Measurements from ENCODE around the gene MICA.

DNA sequence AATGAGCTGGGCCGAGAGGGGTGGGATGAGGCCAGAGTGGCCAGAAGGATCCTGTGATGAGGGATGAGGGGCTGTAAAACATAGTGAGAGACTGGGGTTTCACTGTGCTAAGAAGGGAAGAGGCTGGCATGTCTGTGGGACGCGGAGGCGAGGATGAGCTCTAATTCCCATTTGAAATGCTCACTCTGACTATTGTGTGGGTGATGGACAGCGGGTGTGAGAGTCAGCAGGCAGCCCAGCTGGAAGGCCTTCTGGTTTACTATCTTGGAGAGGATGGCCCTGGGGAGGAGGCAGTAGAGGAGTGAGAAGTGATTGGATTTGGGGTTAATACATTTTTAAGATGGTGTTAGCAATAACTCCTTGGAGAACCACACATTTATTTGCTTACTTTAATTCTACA is 9.5 kb upstream of the MICA start:
- TF ChIP-seq POLR2A (IDR thresholded peaks at IDR 0.05), result no peak
- TF ChIP-seq, protein P1, sequence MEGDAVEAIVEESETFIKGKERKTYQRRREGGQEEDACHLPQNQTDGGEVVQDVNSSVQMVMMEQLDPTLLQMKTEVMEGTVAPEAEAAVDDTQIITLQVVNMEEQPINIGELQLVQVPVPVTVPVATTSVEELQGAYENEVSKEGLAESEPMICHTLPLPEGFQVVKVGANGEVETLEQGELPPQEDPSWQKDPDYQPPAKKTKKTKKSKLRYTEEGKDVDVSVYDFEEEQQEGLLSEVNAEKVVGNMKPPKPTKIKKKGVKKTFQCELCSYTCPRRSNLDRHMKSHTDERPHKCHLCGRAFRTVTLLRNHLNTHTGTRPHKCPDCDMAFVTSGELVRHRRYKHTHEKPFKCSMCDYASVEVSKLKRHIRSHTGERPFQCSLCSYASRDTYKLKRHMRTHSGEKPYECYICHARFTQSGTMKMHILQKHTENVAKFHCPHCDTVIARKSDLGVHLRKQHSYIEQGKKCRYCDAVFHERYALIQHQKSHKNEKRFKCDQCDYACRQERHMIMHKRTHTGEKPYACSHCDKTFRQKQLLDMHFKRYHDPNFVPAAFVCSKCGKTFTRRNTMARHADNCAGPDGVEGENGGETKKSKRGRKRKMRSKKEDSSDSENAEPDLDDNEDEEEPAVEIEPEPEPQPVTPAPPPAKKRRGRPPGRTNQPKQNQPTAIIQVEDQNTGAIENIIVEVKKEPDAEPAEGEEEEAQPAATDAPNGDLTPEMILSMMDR (IDR thresholded peaks at IDR 0.05), result no peak
